ENCODE results near the gene PHC3.

- TF ChIP-seq POLR2A (IDR thresholded peaks at IDR 0.05): no peak
- TF ChIP-seq, protein P1, sequence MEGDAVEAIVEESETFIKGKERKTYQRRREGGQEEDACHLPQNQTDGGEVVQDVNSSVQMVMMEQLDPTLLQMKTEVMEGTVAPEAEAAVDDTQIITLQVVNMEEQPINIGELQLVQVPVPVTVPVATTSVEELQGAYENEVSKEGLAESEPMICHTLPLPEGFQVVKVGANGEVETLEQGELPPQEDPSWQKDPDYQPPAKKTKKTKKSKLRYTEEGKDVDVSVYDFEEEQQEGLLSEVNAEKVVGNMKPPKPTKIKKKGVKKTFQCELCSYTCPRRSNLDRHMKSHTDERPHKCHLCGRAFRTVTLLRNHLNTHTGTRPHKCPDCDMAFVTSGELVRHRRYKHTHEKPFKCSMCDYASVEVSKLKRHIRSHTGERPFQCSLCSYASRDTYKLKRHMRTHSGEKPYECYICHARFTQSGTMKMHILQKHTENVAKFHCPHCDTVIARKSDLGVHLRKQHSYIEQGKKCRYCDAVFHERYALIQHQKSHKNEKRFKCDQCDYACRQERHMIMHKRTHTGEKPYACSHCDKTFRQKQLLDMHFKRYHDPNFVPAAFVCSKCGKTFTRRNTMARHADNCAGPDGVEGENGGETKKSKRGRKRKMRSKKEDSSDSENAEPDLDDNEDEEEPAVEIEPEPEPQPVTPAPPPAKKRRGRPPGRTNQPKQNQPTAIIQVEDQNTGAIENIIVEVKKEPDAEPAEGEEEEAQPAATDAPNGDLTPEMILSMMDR (IDR thresholded peaks at IDR 0.05): no peak
Measured at GRCh38 chr3:170054204-170054603, 127.3 kb downstream of the PHC3 start.
